Omental fat pad (tissue), 4 donors: Measurements from ENCODE around the gene ADAM22. TPM values are rescaled to one million over a fixed set of nuclear protein-coding genes. Genes with fewer than 3 reads are reported as not detected.

Experiments
- ATAC-seq: fragments of 150-250 bp; one replicate; pipeline ENCODE4 v1.9.1; 2016; ENCODE audit warnings: mild to moderate bottlenecking, moderate library complexity; ENCODE audit not compliant: low FRiP score
- DNase-seq: peaks from one replicate; pipeline ENCODE4 v3.0.0-alpha.2; 2019; ENCODE audit warnings: low spot score
- CTCF ChIP-seq, 3 donors: fragments of 450-650 bp; IDR thresholded peaks; one replicate each; pipeline ENCODE4 v1.5.1; 2016 to 2017; ENCODE audit warnings: antibody characterized with exemption in 3 of 3, mild to moderate bottlenecking in 3 of 3, moderate library complexity in 2 of 3
- total RNA-seq, 4 donors: library from RNA; depleted of rRNA; stranded (reverse); fragments of >200 nt; gene quantifications; one replicate each; pipeline ENCODE4 v1.1.0, GENCODE V29; 2016

The ADAM22 gene
- total RNA-seq, 4 donors from 2014 or later: 0.82 to 7.3 (median 3.4) TPM

- no peak for TF ChIP-seq CTCF (IDR thresholded peaks at IDR 0.05)
- no peak for DNase-seq
- ATAC-seq: no peak
These were observed 257.9 kb downstream of the ADAM22 start for GRCh38 chr7:88191911-88192310.

- no peak for TF ChIP-seq CTCF (IDR thresholded peaks at IDR 0.05)
- no peak for DNase-seq
- no peak for ATAC-seq
These were observed 266.2 kb downstream of the ADAM22 start for GRCh38 chr7:88200261-88200660.

- DNase-seq: no peak
- TF ChIP-seq CTCF (IDR thresholded peaks at IDR 0.05): no peak
- ATAC-seq: no peak
These were observed 266.7 kb downstream of the ADAM22 start for GRCh38 chr7:88200789-88201188.

GRCh38 chr7:88201305-88201704 lies 267.3 kb downstream of the ADAM22 start:
- DNase-seq (no peak), ATAC-seq (no peak)
- TF ChIP-seq CTCF (IDR thresholded peaks at IDR 0.05): no peak

GRCh38 chr7:88202278-88202677 lies 268.2 kb downstream of the ADAM22 start:
- ATAC-seq (no peak), DNase-seq (no peak)
- no peak for TF ChIP-seq CTCF (IDR thresholded peaks at IDR 0.05)

- no peak for ATAC-seq
- no peak for DNase-seq
- TF ChIP-seq CTCF (IDR thresholded peaks at IDR 0.05): no peak
These were observed 268.7 kb downstream of the ADAM22 start for GRCh38 chr7:88202799-88203198.

GRCh38 chr7:88203401-88203800 lies 269.4 kb downstream of the ADAM22 start:
- TF ChIP-seq CTCF (IDR thresholded peaks at IDR 0.05): no peak
- no peak for DNase-seq
- ATAC-seq: no peak
